AG04449 (cell line): ENCODE data around the gene KMO.

Experiments
- CTCF ChIA-PET: fragments of 350-600 bp; formaldehyde crosslinking; extraction: SDS; loops from one replicate; lab custom pipeline; 2021; ENCODE audit warnings: antibody characterized with exemption; lab: Yijun Ruan, JAX
- POLR2A ChIA-PET: fragments of 400-600, 350-600 bp; formaldehyde crosslinking; extraction: SDS; loops from one replicate; lab custom pipeline; 2020; ENCODE audit warnings: antibody characterized with exemption, inconsistent platforms; lab: Yijun Ruan, JAX
- DNase-seq: peaks from one replicate; pipeline ENCODE4 v3.0.0-alpha.2; 2010; ENCODE audit warnings: low read depth, low spot score
- H3K4me3 ChIP-seq: 2 replicates; pipeline ENCODE4 v1.5.1; 2011; ENCODE audit warnings: low read depth, mild to moderate bottlenecking, control low read depth, low read length
- TF ChIP-seq, protein P1 (sequence below): IDR thresholded peaks from one replicate; pipeline ENCODE4 v1.5.1; 2011; ENCODE audit warnings: mild to moderate bottlenecking, moderate library complexity, low read length, control low read depth, inconsistent platforms; ENCODE audit not compliant: insufficient read depth; ENCODE audit errors: missing control alignments

KMO gene

GRCh38 chr1:241532162-241532531, at the start of gene KMO:
TSS of gene KMO (plus strand) at chr1:241532378. CDS start at chr1:241532445, 67 bp downstream.
- DNase-seq = no peak
- TF ChIP-seq, protein P1, sequence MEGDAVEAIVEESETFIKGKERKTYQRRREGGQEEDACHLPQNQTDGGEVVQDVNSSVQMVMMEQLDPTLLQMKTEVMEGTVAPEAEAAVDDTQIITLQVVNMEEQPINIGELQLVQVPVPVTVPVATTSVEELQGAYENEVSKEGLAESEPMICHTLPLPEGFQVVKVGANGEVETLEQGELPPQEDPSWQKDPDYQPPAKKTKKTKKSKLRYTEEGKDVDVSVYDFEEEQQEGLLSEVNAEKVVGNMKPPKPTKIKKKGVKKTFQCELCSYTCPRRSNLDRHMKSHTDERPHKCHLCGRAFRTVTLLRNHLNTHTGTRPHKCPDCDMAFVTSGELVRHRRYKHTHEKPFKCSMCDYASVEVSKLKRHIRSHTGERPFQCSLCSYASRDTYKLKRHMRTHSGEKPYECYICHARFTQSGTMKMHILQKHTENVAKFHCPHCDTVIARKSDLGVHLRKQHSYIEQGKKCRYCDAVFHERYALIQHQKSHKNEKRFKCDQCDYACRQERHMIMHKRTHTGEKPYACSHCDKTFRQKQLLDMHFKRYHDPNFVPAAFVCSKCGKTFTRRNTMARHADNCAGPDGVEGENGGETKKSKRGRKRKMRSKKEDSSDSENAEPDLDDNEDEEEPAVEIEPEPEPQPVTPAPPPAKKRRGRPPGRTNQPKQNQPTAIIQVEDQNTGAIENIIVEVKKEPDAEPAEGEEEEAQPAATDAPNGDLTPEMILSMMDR = no peak
- POLR2A ChIA-PET = no interaction called here
- H3K4me3 ChIP-seq = peak within 1 kb of the TSS; percentile 44
- CTCF ChIA-PET = interaction anchor here (0.6 to 2.2 kb wide), 14 partner anchors 12 to 455 kb away, joined by 3 to 12 read pairs (median 3); partner anchors contain the start of gene FH

GRCh38 chr1:241482761-241483250, 49.4 kb upstream of the KMO start:
- ChIA-PET POLR2A (interaction anchor here (0.7 kb wide), 1 partner anchor 826 kb away, joined by 5 read pairs; no protein-coding TSS in a partner anchor), CTCF (no interaction called here)
- TF ChIP-seq, protein P1 = no peak
- H3K4me3 ChIP-seq = no peak overlapping the region
- peak; percentile 24 for DNase-seq

DNA sequence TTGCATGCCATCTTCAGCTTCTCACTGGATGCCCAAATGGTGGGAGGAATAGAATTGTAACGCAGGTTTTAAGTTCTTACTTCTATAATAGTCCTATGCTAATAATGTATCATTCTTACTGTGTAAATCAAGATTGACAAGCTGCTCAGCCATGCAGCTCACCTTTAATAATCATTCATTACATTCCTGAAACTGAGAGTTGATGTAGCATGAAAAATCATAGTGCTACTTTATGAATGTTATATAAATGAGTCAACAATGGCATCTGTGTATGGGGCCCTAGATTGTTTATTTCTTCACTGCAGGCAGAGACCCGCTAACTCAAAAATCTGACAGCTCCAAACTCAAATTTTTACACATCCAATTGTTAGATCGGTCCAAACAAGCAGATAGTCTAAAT, 47.0 kb upstream of the KMO start:
- H3K4me3 ChIP-seq = no peak overlapping the region
- CTCF ChIA-PET = interaction anchor here (0.6 to 2.0 kb wide), 14 partner anchors 8 to 773 kb away, joined by 3 to 14 read pairs (median 4); partner anchors contain the start of gene FH
- no peak for DNase-seq
- POLR2A ChIA-PET = no interaction called here
- TF ChIP-seq, protein P1 = no peak

- no peak for DNase-seq
- H3K4me3 ChIP-seq = no peak overlapping the region
- TF ChIP-seq, protein P1 = peak; percentile 25
- CTCF ChIA-PET = interaction anchor here (0.6 to 2.0 kb wide), 13 partner anchors 10 to 774 kb away, joined by 3 to 14 read pairs (median 4); partner anchors contain the start of gene FH
- POLR2A ChIA-PET = no interaction called here
These were observed 46.6 kb upstream of the KMO start for GRCh38 chr1:241485554-241485992.

DNA sequence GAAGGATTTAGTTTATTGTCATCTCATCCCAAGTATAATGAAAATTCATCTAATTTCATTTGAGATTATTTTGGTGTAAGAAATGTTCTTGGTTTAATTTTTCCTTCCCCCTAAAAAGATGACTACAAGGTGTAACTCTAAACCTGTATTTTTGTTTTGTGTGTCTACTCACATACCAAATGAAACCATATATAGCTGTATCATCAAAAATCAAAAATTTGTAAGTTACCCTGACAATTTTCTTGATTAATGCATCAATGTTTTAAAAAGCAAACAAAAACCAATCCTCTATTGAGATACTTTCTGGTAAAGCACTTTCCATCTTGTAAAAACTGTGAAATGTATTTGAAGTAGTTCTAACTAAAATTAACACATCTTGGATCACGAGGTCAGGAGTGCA, 43.4 kb upstream of the KMO start:
- TF ChIP-seq, protein P1 = no peak
- DNase-seq = no peak
- H3K4me3 ChIP-seq = no peak overlapping the region
- CTCF ChIA-PET = no interaction called here
- POLR2A ChIA-PET = no interaction called here

DNA sequence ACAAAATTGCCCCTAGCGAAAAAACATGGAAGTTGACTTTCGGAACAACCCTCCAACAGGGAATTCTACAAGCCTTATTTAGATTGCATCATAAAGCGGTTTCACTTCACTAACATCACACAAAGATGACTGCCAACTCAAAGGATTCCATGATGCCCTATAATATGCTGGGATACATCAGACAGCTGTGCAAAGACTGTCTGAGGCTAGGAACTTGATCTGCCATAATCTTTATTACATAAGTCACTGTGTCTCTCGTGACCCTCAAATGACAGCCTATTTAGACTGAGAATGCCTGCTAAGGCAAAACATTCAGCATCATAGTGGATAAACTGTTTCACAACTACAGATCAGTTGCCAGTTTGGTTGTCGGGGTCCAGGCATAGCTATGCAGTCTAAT, 36.4 kb upstream of the KMO start:
- H3K4me3 ChIP-seq = no peak overlapping the region
- CTCF ChIA-PET = interaction anchor here (1.1 to 3.4 kb wide), 3 partner anchors 10 to 763 kb away, joined by 3 to 14 read pairs (median 4); no protein-coding TSS in a partner anchor
- no peak for DNase-seq
- POLR2A ChIA-PET = no interaction called here
- TF ChIP-seq, protein P1 = no peak
